Gastrocnemius medialis (tissue), 4 donors: ENCODE measurements around the gene PABPN1. TPM values are rescaled to one million over a fixed set of nuclear protein-coding genes. Genes with fewer than 3 reads are reported as not detected.

Experiments used
- ATAC-seq, 2 donors: fragments of 150-250 bp; one replicate each; pipeline ENCODE4 v1.9.1; 2016
- DNase-seq, 2 donors: peaks; one replicate each; pipeline ENCODE4 v3.0.0-alpha.2; 2019
- H3K27ac ChIP-seq, 4 donors: fragments of 200-600 bp; sonication (generic); 1 replicate in 1 of 4; 2 replicates in 3 of 4; pipeline ENCODE4 v1.5.1; 2016 to 2018; ENCODE audit warnings: mild to moderate bottlenecking in 2 of 4, moderate library complexity in 1 of 4
- H3K27me3 ChIP-seq, 3 donors: fragments of 200-600 bp; sonication (generic) in 2 of 3; 1 replicate in 1 of 3; 2 replicates in 2 of 3; pipeline versions ENCODE4 v1.5.1 to v1.6.0; 2016 to 2019; ENCODE audit warnings: mild to moderate bottlenecking in 1 of 3, moderate library complexity in 1 of 3
- H3K36me3 ChIP-seq, 2 donors: fragments of 200-600 bp; sonication (generic) in 1 of 2; one replicate each; pipeline ENCODE4 v1.5.1; 2017 to 2018
- H3K4me1 ChIP-seq, 2 donors: fragments of 200-600 bp; sonication (generic) in 1 of 2; one replicate each; pipeline ENCODE4 v1.5.1; 2016 to 2017; ENCODE audit warnings: mild to moderate bottlenecking in 2 of 2
- H3K4me3 ChIP-seq, 4 donors: fragments of 200-600 bp; sonication (generic) in 3 of 4; 1 replicate in 1 of 4; 2 replicates in 3 of 4; pipeline ENCODE4 v1.5.1; 2016 to 2019; ENCODE audit warnings: mild to moderate bottlenecking in 2 of 4
- H3K9me3 ChIP-seq, 3 donors: fragments of 200-600 bp; sonication (generic) in 2 of 3; 1 replicate in 1 of 3; 2 replicates in 2 of 3; pipeline ENCODE4 v1.5.1; 2016 to 2019
- POLR2A ChIP-seq, 2 donors: fragments of 450-650 bp; IDR thresholded peaks; one replicate each; pipeline ENCODE4 v1.6.1; 2017; ENCODE audit warnings: antibody characterized with exemption in 2 of 2, mild to moderate bottlenecking in 2 of 2, moderate library complexity in 2 of 2
- in situ Hi-C, 4 donors: fragments of 200-750 bp; cut with MboI; loops; one replicate each; pipeline versions ENCODE4 v1.15.0 to v1.8.0; 2017; ENCODE audit warnings: low sequenced_read_pairs in 4 of 4
- intact Hi-C: fragments of 100-400 bp; cut with DNase I; formaldehyde crosslinking; loops from one replicate; pipeline ENCODE4 v1.15.1; 2023; ENCODE audit warnings: low total_unique reads
- total RNA-seq, 4 donors: library from RNA; depleted of rRNA; stranded (reverse); fragments of >200 nt; gene quantifications; one replicate each; pipeline versions ENCODE4 v1.1.0 to v1.2.3, GENCODE V29; 2016
- TF ChIP-seq, protein P1 (sequence below), 5 experiments: fragments of 450-650 bp in 3 of 5; fragments of 200-600 bp in 2 of 5; sonication (generic) in 2 of 5; IDR thresholded peaks in 4 of 5; conservative IDR thresholded peaks in 1 of 5; 1 replicate in 4 of 5; 2 replicates in 1 of 5; pipeline ENCODE4 v1.5.1; 2016 to 2019; ENCODE audit warnings: antibody characterized with exemption in 5 of 5, mild to moderate bottlenecking in 3 of 5, moderate library complexity in 3 of 5

Gene PABPN1
- total RNA-seq, 4 donors from 2014 or later, result 15.7 to 32.8 (median 26.6) TPM

DNA sequence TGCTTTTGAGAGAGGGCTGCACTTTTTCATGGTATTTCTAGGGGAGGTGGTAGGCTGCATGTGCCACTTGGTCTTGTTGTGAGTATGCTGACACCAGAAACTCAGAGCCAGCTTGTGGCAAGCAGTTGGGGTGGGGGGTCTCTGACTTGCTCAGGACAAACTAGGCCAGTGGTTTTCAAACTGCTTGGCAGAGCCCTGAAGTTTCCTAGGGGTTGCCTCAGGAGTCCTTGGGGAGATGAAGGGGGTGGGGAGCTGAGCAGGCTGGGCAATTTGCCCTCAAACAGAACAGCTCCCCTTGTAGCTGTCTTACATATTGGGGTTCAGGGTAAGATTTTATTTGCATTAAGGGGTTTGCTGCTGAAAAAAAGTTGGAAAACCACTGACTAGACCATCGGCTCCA is 10.7 kb upstream of the PABPN1 start:
- ATAC-seq, result no peak
- DNase-seq, result no peak
- in situ Hi-C loops (loop anchor here in 2 of 4 donors (25.0 kb wide), 3 partner anchors 723 to 1127 kb away; partner anchors contain the start of genes ABHD4 (in 1 of the 2), CBLN3 (in 1 of the 2), DAD1 (in 1 of the 2) and EMC9 (in 1 of the 2)), intact Hi-C loops (no loop called here)
- Histone ChIP-seq H3K4me3 (no peak overlapping the region), H3K27me3 (no peaks in the 10 kb centered on the region), H3K9me3 (no peaks in the 10 kb centered on the region), H3K27ac (no peak overlapping the region), H3K4me1 (peaks cover 18 to 19% of the 10 kb centered on the region in 2 donors), H3K36me3 (peaks cover 0 to 26% of the 10 kb centered on the region in 2 donors)
- TF ChIP-seq, protein P1, sequence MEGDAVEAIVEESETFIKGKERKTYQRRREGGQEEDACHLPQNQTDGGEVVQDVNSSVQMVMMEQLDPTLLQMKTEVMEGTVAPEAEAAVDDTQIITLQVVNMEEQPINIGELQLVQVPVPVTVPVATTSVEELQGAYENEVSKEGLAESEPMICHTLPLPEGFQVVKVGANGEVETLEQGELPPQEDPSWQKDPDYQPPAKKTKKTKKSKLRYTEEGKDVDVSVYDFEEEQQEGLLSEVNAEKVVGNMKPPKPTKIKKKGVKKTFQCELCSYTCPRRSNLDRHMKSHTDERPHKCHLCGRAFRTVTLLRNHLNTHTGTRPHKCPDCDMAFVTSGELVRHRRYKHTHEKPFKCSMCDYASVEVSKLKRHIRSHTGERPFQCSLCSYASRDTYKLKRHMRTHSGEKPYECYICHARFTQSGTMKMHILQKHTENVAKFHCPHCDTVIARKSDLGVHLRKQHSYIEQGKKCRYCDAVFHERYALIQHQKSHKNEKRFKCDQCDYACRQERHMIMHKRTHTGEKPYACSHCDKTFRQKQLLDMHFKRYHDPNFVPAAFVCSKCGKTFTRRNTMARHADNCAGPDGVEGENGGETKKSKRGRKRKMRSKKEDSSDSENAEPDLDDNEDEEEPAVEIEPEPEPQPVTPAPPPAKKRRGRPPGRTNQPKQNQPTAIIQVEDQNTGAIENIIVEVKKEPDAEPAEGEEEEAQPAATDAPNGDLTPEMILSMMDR (IDR thresholded peaks at IDR 0.05 in 4 of 5, conservative IDR thresholded peaks at IDR 0.05 in 1 of 5), result no peak
- TF ChIP-seq POLR2A (IDR thresholded peaks at IDR 0.05), result no peak

DNA sequence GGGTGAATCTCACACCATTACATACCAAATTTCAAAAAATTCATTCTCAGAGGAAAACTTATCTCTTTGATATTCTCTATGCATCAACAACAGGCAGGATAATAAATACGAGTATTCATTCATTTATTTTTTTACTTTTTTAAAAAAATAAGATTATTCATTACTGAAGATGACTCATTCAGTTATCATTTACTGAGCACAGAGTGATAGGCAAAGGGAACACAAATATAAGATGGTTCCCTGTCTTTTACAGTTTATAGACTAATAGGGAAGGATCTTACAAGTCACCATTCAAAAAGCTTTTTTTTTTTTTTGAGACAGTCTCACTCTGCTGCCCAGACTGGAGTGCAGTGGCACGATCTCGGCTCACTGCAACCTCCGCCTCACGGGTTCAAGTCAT is 5.0 kb upstream of the PABPN1 start:
- no peak for DNase-seq
- intact Hi-C loops, result no loop called here
- in situ Hi-C loops, result loop anchor here in 2 of 4 donors (25.0 kb wide), 3 partner anchors 729 to 1121 kb away; partner anchors contain the start of genes ABHD4 (in 1 of the 2), CBLN3 (in 1 of the 2), DAD1 (in 1 of the 2) and EMC9 (in 1 of the 2)
- Histone ChIP-seq H3K9me3 (no peaks in the 10 kb centered on the region), H3K36me3 (peaks cover 0 to under 1% of the 10 kb centered on the region in 2 donors), H3K27ac (no peak overlapping the region), H3K4me3 (no peak overlapping the region), H3K27me3 (no peaks in the 10 kb centered on the region), H3K4me1 (peaks cover 0 to 7% of the 10 kb centered on the region in 2 donors)
- ATAC-seq, result no peak
- TF ChIP-seq POLR2A (IDR thresholded peaks at IDR 0.05), result no peak
- TF ChIP-seq, protein P1 (IDR thresholded peaks at IDR 0.05 in 4 of 5, conservative IDR thresholded peaks at IDR 0.05 in 1 of 5), result no peak

- Histone ChIP-seq H3K4me1 (peaks cover 13 to 25% of the 10 kb centered on the region in 2 donors), H3K27ac (peak overlapping the region; percentile 93 to 98 (median 97)), H3K27me3 (no peaks in the 10 kb centered on the region), H3K9me3 (no peaks in the 10 kb centered on the region), H3K4me3 (peak overlapping the region; percentile 54 to 60 (median 56)), H3K36me3 (peaks cover 0 to 25% of the 10 kb centered on the region in 2 donors)
- no peak for TF ChIP-seq POLR2A (IDR thresholded peaks at IDR 0.05)
- DNase-seq, result no peak
- no peak for ATAC-seq
- intact Hi-C loops (loop anchor here (1.0 to 10.0 kb wide), 3 partner anchors 14 to 555 kb away; partner anchors contain the start of genes BCL2L2, OXA1L and THTPA), in situ Hi-C loops (loop anchor here in 3 of 4 donors (10.0 to 25.0 kb wide), 7 partner anchors 145 to 1117 kb away; partner anchors contain the start of genes NGDN (in 2 of the 3), ABHD4 (in 1 of the 3), AP1G2 (in 1 of the 3) and CBLN3 (in 1 of the 3))
These were observed 1.3 kb upstream of the PABPN1 start for GRCh38 chr14:23319746-23320583.

- in situ Hi-C loops (loop anchor here in 3 of 4 donors (10.0 to 25.0 kb wide), 7 partner anchors 143 to 1115 kb away; partner anchors contain the start of genes NGDN (in 2 of the 3), ABHD4 (in 1 of the 3), AP1G2 (in 1 of the 3) and CBLN3 (in 1 of the 3)), intact Hi-C loops (loop anchor here (1.0 to 10.0 kb wide), 6 partner anchors 21 to 557 kb away; partner anchors contain the start of genes HOMEZ, NGDN, OXA1L and PRMT5)
- Histone ChIP-seq H3K27ac (peak overlapping the region; percentile 98 to 100 (median 99)), H3K4me1 (peaks cover 13 to 25% of the 10 kb centered on the region in 2 donors), H3K27me3 (no peaks in the 10 kb centered on the region), H3K36me3 (peaks cover 0 to 34% of the 10 kb centered on the region in 2 donors), H3K4me3 (peak overlapping the region; percentile 90 to 100 (median 96)), H3K9me3 (no peaks in the 10 kb centered on the region)
- TF ChIP-seq, protein P1 (IDR thresholded peaks at IDR 0.05 in 4 of 5, conservative IDR thresholded peaks at IDR 0.05 in 1 of 5), result no peak
- no peak for TF ChIP-seq POLR2A (IDR thresholded peaks at IDR 0.05)
- DNase-seq (no peak), ATAC-seq (peak; percentile 20 to 26)
These were observed 603 bp downstream of the PABPN1 start for GRCh38 chr14:23321572-23322547.
